Thoracic aorta (tissue), 2 donors: ENCODE results near the gene GADD45A. TPM values are rescaled to one million over a fixed set of nuclear protein-coding genes. Genes with fewer than 3 reads are reported as not detected.
"Not testable (repeated sequence)": the region's sequence is repeated elsewhere in the genome, so short reads cannot be mapped to it uniquely, and the experiment has no call there.

Experiments
- ATAC-seq: fragments of 150-250 bp; one replicate; pipeline ENCODE4 v1.8.0; 2017; ENCODE audit warnings: low read depth; ENCODE audit not compliant: insufficient number of reproducible peaks, low FRiP score
- DNase-seq: peaks from one replicate; pipeline ENCODE4 v3.0.0-alpha.2; 2020; ENCODE audit warnings: low spot score
- H3K27ac ChIP-seq, 2 donors: fragments of 200-600 bp; sonication (generic); 1 replicate in 1 of 2; 2 replicates in 1 of 2; pipeline ENCODE4 v1.5.1; 2016; ENCODE audit warnings: mild to moderate bottlenecking in 2 of 2, moderate library complexity in 2 of 2
- H3K27me3 ChIP-seq: fragments of 200-600 bp; sonication (generic); replicated peaks from 2 replicates; pipeline ENCODE4 v1.6.0; 2016; ENCODE audit warnings: mild to moderate bottlenecking; ENCODE audit not compliant: insufficient read depth
- H3K36me3 ChIP-seq: fragments of 200-600 bp; sonication (generic); one replicate; pipeline ENCODE4 v1.5.1; 2016
- H3K4me1 ChIP-seq, 2 donors: fragments of 200-600 bp; sonication (generic); 1 replicate in 1 of 2; 2 replicates in 1 of 2; pipeline versions ENCODE4 v1.5.1 to v1.6.0; 2016; ENCODE audit warnings: low read depth in 2 of 2, mild to moderate bottlenecking in 1 of 2; ENCODE audit not compliant: control insufficient read depth in 1 of 2
- H3K4me3 ChIP-seq: fragments of 200-600 bp; sonication (generic); 2 replicates; pipeline ENCODE4 v1.5.1; 2016; ENCODE audit warnings: mild to moderate bottlenecking
- H3K9me3 ChIP-seq: fragments of 200-600 bp; sonication (generic); 2 replicates; pipeline ENCODE4 v1.5.1; 2016
- total RNA-seq, 2 donors: library from RNA; depleted of rRNA; stranded (reverse); fragments of >200 nt; gene quantifications; one replicate each; pipeline versions ENCODE4 v1.1.0 to v1.2.3, GENCODE V29; 2016
- TF ChIP-seq, protein P1 (sequence below): fragments of 200-600 bp; sonication (generic); IDR thresholded peaks from one replicate; pipeline ENCODE4 v1.5.1; 2019; ENCODE audit warnings: antibody characterized with exemption

Gene GADD45A
- total RNA-seq, 2 donors from 2014 or later = 227 to 262 TPM

DNA sequence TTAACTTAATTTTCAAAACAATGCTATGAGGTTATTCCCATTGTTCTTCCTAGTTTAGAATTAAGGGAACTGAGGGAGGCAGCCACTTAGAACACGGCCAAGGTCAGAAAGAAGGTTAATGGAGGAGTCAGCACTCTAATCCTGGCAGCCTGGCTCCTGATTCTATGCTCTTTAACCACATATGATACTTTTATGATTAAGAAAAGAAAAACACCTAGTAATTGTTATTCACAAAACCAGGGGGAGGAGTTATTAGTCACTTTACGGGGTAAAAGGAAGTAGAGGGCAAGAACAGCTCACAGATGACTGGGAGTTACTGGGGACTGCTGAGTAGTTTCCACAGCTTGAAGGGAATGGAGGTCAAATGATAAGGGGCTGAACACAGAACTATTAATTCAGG lies 38.6 kb downstream of the GADD45A start:
- DNase-seq = no peak
- Histone ChIP-seq H3K4me3 (no peak overlapping the region), H3K27me3 (no peaks in the 10 kb centered on the region), H3K36me3 (no peaks in the 10 kb centered on the region), H3K4me1 (peaks cover 36 to 50% of the 10 kb centered on the region in 2 donors), H3K27ac (peak overlapping the region; percentile 46 to 80), H3K9me3 (no peaks in the 10 kb centered on the region)
- ATAC-seq = no peak
- TF ChIP-seq, protein P1, sequence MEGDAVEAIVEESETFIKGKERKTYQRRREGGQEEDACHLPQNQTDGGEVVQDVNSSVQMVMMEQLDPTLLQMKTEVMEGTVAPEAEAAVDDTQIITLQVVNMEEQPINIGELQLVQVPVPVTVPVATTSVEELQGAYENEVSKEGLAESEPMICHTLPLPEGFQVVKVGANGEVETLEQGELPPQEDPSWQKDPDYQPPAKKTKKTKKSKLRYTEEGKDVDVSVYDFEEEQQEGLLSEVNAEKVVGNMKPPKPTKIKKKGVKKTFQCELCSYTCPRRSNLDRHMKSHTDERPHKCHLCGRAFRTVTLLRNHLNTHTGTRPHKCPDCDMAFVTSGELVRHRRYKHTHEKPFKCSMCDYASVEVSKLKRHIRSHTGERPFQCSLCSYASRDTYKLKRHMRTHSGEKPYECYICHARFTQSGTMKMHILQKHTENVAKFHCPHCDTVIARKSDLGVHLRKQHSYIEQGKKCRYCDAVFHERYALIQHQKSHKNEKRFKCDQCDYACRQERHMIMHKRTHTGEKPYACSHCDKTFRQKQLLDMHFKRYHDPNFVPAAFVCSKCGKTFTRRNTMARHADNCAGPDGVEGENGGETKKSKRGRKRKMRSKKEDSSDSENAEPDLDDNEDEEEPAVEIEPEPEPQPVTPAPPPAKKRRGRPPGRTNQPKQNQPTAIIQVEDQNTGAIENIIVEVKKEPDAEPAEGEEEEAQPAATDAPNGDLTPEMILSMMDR = no peak

DNA sequence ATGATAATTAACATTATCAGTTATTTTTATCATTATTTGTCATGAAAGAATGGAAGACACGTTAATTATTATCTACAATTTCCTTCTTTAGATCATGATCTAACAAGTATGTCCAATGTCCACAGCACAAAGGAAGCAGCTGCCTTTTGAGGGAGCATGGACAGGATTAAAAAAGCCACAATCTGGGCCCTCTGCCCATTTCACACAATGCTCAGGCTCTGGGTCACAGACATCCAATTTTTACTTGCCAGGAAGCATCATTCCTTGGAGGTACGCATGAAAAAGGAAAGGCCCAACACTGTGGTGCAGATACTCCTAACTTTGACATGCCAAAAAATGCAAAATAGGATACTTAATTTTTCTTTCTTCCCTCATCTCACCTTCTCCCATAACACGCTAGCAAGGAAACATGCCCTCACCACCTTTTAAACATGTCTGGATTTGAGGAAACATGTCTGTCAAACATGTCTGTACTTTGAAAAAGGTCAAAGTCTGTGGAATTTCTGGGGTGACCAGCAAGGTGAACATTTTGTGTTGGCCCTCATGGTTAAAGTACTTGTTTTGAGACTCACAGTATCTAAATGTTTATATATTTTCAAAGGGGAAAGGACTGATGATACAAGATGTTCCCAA lies 40.0 kb downstream of the GADD45A start:
- TF ChIP-seq, protein P1 = no peak
- Histone ChIP-seq H3K36me3 (no peaks in the 10 kb centered on the region), H3K9me3 (no peaks in the 10 kb centered on the region), H3K4me3 (no peak overlapping the region), H3K4me1 (peaks cover 36 to 48% of the 10 kb centered on the region in 2 donors), H3K27me3 (no peaks in the 10 kb centered on the region), H3K27ac (peak overlapping the region; percentile 46 to 80)
- DNase-seq (no peak), ATAC-seq (peak; percentile 30)

DNA sequence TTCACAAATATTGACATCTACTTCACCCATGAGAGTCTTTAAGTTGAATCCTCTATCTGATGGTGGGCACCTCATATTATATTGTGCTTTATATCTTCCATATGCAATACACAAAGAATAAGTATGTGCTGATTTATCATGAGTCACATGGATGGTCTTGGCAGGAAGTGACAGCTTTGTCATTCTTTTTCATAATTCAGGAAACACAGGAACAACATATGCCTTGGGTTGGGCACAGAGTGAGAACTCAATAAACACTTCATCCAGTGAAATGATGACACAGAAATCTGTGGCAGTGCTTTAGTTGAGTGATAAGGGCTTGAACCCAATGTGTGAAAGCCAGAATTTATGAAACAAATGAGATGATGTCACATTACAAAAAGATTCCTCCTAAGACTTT lies 41.2 kb downstream of the GADD45A start:
- Histone ChIP-seq H3K27ac (peak overlapping the region in 1 of 2 donors; percentile 11), H3K4me3 (no peak overlapping the region), H3K27me3 (no peaks in the 10 kb centered on the region), H3K36me3 (no peaks in the 10 kb centered on the region), H3K4me1 (peaks cover 36 to 43% of the 10 kb centered on the region in 2 donors), H3K9me3 (no peaks in the 10 kb centered on the region)
- TF ChIP-seq, protein P1 = no peak
- DNase-seq (no peak), ATAC-seq (no peak)

DNA sequence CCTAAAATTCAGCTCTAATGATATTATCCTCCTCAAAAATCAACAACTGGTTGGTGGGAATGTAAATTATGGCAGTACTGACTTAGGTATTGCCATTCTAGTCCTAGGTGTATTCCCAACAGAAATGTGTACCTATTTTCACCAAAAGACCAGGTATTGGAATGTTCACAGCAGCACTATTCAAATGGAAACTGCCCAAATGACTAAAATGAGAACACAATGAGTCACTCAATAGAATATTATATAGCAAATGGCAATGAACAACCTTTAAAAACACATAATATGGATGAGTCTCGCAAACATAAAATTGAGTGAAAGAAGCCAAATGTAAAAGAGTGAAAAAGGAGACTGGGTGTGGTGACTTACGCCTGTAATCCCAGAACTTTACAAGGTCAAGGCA lies 44.9 kb downstream of the GADD45A start:
- ATAC-seq = no peak
- TF ChIP-seq, protein P1 = no peak
- Histone ChIP-seq H3K36me3 (no peaks in the 10 kb centered on the region), H3K27me3 (no peaks in the 10 kb centered on the region), H3K4me3 (no peak overlapping the region), H3K9me3 (no peaks in the 10 kb centered on the region), H3K4me1 (peaks cover 18 to 39% of the 10 kb centered on the region in 2 donors), H3K27ac (no peak overlapping the region)
- no peak for DNase-seq

DNA sequence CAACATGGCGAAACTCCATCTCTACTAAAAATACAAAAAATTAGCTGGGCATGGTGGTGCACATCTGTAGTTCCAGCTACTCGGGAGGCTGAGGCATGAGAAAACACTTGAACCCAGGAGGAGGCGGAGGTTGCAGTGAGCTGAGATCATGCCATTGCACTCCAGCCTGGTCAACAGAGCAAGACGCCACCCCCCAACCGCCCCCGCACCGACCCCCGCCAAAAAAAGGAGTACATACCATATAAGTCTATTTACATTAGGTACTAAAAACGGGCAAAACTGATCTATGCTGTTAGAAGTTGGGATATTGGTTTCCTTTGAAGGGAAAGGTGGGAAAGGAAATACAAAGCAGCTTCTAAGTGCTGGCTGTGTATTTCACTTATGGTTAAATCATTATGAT lies 45.3 kb downstream of the GADD45A start:
- not testable (repeated sequence) for DNase-seq, H3K4me3 ChIP-seq, ATAC-seq, H3K27me3 ChIP-seq, H3K27ac ChIP-seq, H3K9me3 ChIP-seq, H3K36me3 ChIP-seq
- H3K4me1 ChIP-seq = peaks cover 16 to 39% of the 10 kb centered on the region in 2 donors

DNA sequence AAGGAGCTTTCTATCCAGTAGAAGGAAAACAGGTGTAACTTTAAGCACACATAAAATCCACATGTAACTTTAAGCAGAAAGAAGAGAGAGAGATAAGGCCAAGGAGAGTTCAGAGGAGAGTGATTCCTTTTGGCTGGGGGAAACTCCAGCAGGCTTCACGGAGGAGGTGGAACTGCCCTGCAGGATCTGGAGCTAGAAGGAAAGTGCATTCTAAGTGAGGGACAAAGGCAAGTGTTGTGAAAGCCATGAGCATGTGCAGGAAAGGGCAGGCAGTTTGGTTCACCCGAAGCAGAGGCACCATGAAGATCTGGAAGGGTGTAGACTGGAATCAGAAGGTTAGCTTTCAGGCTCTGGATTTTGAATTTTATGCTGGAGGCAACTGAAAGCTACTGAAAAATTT lies 46.3 kb downstream of the GADD45A start:
- H3K4me1 ChIP-seq = peaks cover 23 to 47% of the 10 kb centered on the region in 2 donors
- TF ChIP-seq, protein P1 = no peak
- DNase-seq (no peak), ATAC-seq (no peak)
- no peaks in the 10 kb centered on the region for H3K27me3 ChIP-seq
- H3K27ac ChIP-seq = no peak overlapping the region
- no peaks in the 10 kb centered on the region for H3K9me3 ChIP-seq
- H3K4me3 ChIP-seq = no peak overlapping the region
- no peaks in the 10 kb centered on the region for H3K36me3 ChIP-seq
